Neuron (in vitro differentiated cells): ENCODE data around the gene CCSER2.
"Not testable (repeated sequence)": the region's sequence is repeated elsewhere in the genome, so short reads cannot be mapped to it uniquely, and the experiment has no call there.

Experiments
- H2AFZ ChIP-seq: one replicate; pipeline ENCODE4 v1.6.1; 2013; ENCODE audit warnings: low read depth, mild to moderate bottlenecking, inconsistent platforms, low read length, moderate library complexity
- H3K27me3 ChIP-seq: one replicate; pipeline ENCODE4 v1.6.1; 2013; ENCODE audit warnings: low read length; ENCODE audit not compliant: insufficient read depth
- H3K36me3 ChIP-seq: one replicate; pipeline ENCODE4 v1.6.1; 2013; ENCODE audit warnings: low read length; ENCODE audit not compliant: insufficient read depth
- H3K4me1 ChIP-seq: one replicate; pipeline ENCODE4 v1.6.1; 2013; ENCODE audit warnings: low read length; ENCODE audit not compliant: insufficient read depth
- H3K4me3 ChIP-seq: 2 replicates; pipeline ENCODE4 v1.5.1; 2013; ENCODE audit warnings: mild to moderate bottlenecking, low read length, moderate library complexity
- H3K9me3 ChIP-seq: one replicate; pipeline ENCODE4 v1.6.1; 2013; ENCODE audit warnings: low read length

Gene CCSER2

DNA sequence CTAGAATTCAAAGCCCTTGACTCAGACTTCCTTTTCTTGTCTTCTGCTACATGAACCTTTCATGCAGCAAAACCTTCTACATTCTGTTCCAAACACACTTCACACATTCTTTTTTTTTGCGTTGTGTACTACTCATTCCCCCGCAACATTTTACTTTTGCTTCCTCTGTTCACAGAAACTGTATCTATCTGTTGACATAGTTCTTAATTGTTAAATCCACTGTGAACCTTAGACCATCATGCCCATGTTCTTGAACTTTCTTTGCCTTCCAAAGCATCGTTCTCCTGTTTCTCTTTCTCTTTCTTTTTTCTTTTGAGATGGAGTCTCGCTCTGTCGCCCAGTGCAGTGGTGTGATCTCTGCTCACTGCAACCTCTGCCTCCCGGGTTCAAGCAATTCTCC, 14.2 kb downstream of the CCSER2 start:
- H3K4me3 ChIP-seq, result no peak overlapping the region
- H3K4me1 ChIP-seq, result no peaks in the 10 kb centered on the region
- H2AFZ ChIP-seq, result no peak overlapping the region
- no peaks in the 10 kb centered on the region for H3K9me3 ChIP-seq
- H3K27me3 ChIP-seq, result no peaks in the 10 kb centered on the region
- H3K36me3 ChIP-seq, result no peaks in the 10 kb centered on the region

DNA sequence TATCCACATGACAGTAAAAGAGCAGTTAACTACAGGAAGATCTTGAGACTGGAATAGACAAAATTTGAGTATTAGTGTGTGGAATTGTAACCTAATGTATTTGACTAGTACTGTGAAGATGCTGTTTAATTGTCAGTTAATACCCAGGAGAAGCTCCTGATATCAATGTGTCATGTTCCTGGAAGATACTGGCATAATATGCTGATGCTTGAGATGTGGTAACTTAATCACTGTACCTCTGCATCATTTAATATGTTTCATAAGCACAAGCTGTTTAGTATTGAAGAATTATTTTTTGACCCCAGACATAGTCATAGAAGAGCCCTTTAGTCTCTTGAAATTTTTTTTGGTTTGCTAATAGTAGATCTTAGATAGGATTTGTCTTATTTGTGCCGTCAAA, 15.4 kb downstream of the CCSER2 start:
- Histone ChIP-seq H3K9me3 (no peaks in the 10 kb centered on the region), H2AFZ (no peak overlapping the region), H3K36me3 (no peaks in the 10 kb centered on the region), H3K4me1 (no peaks in the 10 kb centered on the region), H3K27me3 (no peaks in the 10 kb centered on the region), H3K4me3 (no peak overlapping the region)

- no peaks in the 10 kb centered on the region for H3K9me3 ChIP-seq
- H2AFZ ChIP-seq, result no peak overlapping the region
- H3K36me3 ChIP-seq, result no peaks in the 10 kb centered on the region
- H3K4me3 ChIP-seq, result no peak overlapping the region
- no peaks in the 10 kb centered on the region for H3K27me3 ChIP-seq
- no peaks in the 10 kb centered on the region for H3K4me1 ChIP-seq
These were observed 16.1 kb downstream of the CCSER2 start for GRCh38 chr10:84344526-84344925.

- not testable (repeated sequence) for H3K4me1 ChIP-seq, H3K36me3 ChIP-seq, H2AFZ ChIP-seq, H3K9me3 ChIP-seq, H3K27me3 ChIP-seq, H3K4me3 ChIP-seq
These were observed 19.2 kb downstream of the CCSER2 start for GRCh38 chr10:84347575-84348002.

- no peaks in the 10 kb centered on the region for H3K9me3 ChIP-seq
- no peak overlapping the region for H2AFZ ChIP-seq
- no peak overlapping the region for H3K4me3 ChIP-seq
- no peaks in the 10 kb centered on the region for H3K27me3 ChIP-seq
- no peaks in the 10 kb centered on the region for H3K36me3 ChIP-seq
- H3K4me1 ChIP-seq, result no peaks in the 10 kb centered on the region
These were observed 20.1 kb downstream of the CCSER2 start for GRCh38 chr10:84348447-84348846.

GRCh38 chr10:84348860-84349259, 20.5 kb downstream of the CCSER2 start:
- Histone ChIP-seq H3K27me3 (no peaks in the 10 kb centered on the region), H3K4me1 (no peaks in the 10 kb centered on the region), H3K4me3 (no peak overlapping the region), H2AFZ (no peak overlapping the region), H3K36me3 (no peaks in the 10 kb centered on the region), H3K9me3 (no peaks in the 10 kb centered on the region)

DNA sequence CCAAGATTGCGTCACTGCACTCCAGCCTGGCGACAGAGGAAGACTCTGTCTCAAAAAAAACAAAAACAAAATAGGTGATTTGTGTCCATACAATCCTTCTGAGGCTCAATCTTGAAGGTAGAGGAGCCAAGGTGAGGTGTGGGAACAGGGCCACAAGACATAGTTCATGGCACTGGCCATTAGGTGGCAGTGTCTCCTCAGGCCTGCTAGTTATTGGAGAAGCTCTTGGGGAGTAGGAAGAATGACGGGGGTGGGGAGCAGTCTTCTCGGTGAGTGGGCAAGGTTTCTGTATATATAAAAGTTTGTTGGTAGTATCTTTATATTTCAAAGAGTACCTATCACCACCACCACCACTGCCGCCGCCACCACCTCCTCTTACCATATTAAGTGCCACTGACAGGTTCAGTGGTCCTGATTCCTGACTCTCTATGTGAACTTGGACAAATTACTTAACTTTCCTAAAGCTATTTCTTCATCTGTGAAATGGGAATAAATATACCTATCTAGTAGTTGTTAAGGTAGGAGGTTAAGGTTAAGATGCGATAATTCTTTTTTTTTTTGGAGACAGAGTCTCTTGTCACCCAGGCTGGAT, 24.0 kb downstream of the CCSER2 start:
- H3K9me3 ChIP-seq, result peaks cover 3% of the 10 kb centered on the region
- H3K4me3 ChIP-seq, result no peak overlapping the region
- H2AFZ ChIP-seq, result no peak overlapping the region
- H3K27me3 ChIP-seq, result no peaks in the 10 kb centered on the region
- no peaks in the 10 kb centered on the region for H3K36me3 ChIP-seq
- no peaks in the 10 kb centered on the region for H3K4me1 ChIP-seq

DNA sequence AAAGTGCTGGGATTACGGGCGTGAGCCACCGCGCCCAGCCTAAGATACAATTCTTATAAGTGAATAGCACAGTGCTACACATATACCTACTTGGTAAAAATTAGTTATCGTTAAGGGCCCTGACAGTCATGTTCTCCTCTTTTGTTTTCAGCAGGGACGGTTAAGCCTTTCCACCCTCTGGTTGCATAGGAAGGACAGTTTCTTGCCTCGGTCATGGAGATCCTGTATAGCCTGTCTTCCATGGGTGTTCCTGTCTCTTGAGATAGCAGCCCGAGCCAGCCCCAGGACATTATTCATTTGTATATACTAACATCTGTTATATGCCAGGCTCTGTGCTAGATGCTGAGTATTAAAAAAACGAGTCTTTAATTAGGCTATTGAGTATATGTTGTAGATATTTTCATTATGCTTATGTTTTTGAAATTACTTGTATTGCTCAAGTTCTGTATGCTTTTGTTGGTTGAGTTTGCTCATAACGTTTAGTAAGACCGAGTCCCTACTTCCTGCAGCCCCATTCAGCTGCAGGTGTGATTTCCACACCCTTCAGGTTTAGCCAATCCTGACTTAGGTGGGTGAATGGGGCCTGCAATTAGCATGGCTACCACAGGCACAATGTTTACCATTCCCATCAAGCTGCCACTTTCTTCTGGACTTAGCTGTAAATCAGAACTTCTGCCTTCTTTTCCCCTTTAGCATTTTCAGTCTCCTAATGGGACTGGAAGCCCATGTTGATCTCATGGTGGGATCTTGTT, 24.8 kb downstream of the CCSER2 start:
- Histone ChIP-seq H3K4me3 (no peak overlapping the region), H3K27me3 (no peaks in the 10 kb centered on the region), H3K4me1 (no peaks in the 10 kb centered on the region), H3K9me3 (peaks cover 3% of the 10 kb centered on the region), H2AFZ (no peak overlapping the region), H3K36me3 (no peaks in the 10 kb centered on the region)

- H2AFZ ChIP-seq, result no peak overlapping the region
- peaks cover 3% of the 10 kb centered on the region for H3K9me3 ChIP-seq
- no peaks in the 10 kb centered on the region for H3K27me3 ChIP-seq
- peaks cover 2% of the 10 kb centered on the region for H3K4me1 ChIP-seq
- H3K4me3 ChIP-seq, result no peak overlapping the region
- no peaks in the 10 kb centered on the region for H3K36me3 ChIP-seq
These were observed 26.2 kb downstream of the CCSER2 start for GRCh38 chr10:84354623-84355022.

DNA sequence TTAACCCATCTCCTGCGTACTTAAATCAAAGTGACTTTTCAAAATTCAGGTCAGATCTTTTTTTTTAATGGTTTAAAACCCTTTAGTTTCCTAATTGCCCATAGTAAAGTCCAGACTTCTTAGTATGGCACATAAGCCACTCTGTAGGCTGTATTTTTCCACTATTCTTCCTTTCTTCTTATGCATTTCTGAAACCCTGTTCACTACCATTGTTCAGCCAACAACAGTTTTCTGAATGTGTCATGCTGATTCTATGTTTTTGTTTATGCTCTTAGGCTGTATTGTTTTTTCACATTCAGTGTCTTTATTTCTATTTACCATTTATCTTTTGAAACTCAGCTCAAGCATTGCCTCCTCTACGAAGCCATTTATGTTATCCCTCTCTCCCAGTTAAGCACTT, 26.7 kb downstream of the CCSER2 start:
- H3K4me1 ChIP-seq, result peaks cover 2% of the 10 kb centered on the region
- H3K4me3 ChIP-seq, result no peak overlapping the region
- peaks cover 3% of the 10 kb centered on the region for H3K9me3 ChIP-seq

GRCh38 chr10:84356928-84357327, 28.5 kb downstream of the CCSER2 start:
- Histone ChIP-seq H3K27me3 (no peaks in the 10 kb centered on the region), H3K36me3 (no peaks in the 10 kb centered on the region), H3K9me3 (peaks cover 3% of the 10 kb centered on the region), H3K4me3 (no peak overlapping the region), H2AFZ (no peak overlapping the region), H3K4me1 (peaks cover 2% of the 10 kb centered on the region)

More for the DNA sequence above, 26.7 kb downstream of the CCSER2 start:
- no peaks in the 10 kb centered on the region for H3K36me3 ChIP-seq
- H3K27me3 ChIP-seq, result no peaks in the 10 kb centered on the region
- no peak overlapping the region for H2AFZ ChIP-seq

- no peaks in the 10 kb centered on the region for H3K27me3 ChIP-seq
- H3K36me3 ChIP-seq, result no peaks in the 10 kb centered on the region
- no peak overlapping the region for H3K4me3 ChIP-seq
- no peak overlapping the region for H2AFZ ChIP-seq
- peaks cover 3% of the 10 kb centered on the region for H3K9me3 ChIP-seq
- peaks cover 4% of the 10 kb centered on the region for H3K4me1 ChIP-seq
These were observed 30.4 kb downstream of the CCSER2 start for GRCh38 chr10:84358743-84359142.

DNA sequence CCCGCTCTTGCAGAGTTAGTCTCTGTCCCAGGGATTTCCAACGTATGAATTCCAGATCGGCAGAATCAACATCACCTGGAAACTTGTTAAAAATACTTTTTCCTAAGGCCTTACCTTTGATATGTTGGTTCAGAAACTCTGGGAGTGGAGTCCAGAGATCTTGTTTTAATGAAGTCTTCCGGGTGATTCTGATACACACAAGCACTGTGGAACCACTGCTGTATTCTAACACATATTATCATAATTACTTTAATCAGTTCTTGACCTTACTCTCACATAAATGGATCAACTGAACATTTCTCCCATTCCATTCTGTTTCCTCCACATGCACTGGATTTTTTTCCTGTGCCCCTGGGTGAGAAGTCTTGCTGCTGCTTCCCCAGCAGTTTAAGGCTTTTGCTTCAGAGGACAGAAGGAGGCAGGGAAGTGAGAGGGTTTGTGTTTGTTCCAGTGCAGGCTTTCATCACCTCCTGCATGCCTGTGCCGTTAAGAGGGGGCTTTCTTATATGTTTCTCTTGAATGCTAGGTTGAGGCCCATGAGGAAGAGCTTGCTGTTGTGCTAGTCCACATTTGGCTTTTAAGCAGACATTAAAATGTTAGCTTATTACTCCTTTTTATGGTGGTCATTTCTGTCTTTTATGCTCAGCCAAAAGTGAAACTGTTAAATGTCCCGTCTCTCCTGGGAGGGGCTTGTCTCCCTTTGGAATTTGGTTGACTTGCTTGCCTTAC, 32.4 kb downstream of the CCSER2 start:
- H3K9me3 ChIP-seq, result peaks cover 3% of the 10 kb centered on the region
- H3K36me3 ChIP-seq, result no peaks in the 10 kb centered on the region
- peaks cover 4% of the 10 kb centered on the region for H3K4me1 ChIP-seq
- no peaks in the 10 kb centered on the region for H3K27me3 ChIP-seq
- no peak overlapping the region for H2AFZ ChIP-seq
- H3K4me3 ChIP-seq, result no peak overlapping the region
